ENCODE results near the gene PPP1R9B.

The PPP1R9B gene

DNA sequence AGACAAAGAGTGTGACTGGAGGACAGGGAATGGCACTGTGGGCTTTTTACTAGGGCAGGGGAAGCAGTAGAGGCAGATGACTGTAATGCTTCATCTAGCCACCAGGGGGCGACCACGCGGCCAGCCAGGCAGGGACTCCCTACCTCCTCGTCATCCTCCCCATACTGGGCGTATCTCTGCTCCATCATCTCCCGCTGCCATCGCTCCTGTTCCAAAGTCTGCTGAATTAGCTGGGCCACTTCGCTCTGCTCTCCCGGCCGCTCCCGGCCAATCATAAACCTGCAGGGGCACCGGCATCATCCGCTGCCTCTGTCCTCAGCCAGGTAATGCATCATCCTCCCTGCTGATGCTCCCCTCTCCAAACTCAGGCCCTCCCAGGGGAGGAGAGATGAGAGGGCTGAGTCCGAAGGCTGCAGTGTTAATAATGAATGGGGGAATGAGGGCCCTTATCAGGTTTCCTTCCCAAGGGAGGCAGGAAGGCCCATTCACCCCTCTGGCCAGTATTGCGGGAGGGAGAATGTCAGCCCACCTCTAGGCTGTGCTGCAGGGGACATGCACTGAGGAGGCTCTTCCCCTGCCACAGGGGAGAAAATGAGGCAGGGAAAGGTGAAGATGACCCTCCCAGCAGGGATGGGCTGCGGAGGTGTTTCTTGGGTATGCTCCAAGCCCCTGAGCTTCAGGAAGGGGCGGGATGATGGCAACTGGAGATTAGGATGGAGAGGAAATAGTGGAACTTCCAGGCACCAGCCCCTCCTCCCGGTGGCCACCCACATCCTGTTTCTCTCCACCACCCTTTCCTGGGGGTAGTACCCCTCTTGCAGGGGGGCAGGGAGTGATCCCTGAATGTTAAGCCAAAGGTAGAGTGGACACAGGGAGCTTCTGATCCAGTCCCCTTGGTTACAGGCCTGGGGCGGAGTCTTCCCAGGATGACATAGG is 10.3 kb downstream of the PPP1R9B start:
- peak in 1 of 2 experiments; percentile 23 for DNase-seq

DNA sequence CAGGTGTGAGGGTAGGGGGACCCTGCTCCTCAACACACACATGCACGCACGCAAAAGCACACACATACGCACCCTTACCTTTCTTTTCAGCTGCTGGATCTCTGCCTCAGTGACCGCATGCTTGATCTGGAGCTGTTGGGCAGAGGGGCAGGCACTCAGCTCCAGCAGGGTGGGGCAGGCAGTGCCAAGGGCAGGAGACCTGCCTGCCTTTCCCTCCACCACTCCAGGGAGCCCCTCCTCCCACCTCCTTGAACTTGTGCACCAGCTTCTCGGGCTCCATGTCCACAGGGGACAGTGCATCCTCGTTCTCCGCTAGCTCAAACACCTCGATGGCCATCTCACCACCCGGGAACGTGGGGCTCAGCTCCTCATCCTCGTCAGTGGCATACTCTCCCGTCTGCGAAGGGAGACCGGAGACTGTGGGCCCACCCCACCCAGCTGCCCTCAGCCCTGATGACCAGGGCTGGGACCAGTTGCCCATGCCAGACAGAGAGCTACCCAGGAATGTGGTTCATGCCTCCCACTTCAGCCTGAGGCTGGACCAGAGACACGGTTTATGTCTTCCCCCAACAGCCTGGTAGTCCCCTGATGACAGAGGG is 11.2 kb downstream of the PPP1R9B start:
- no peak for DNase-seq

DNA sequence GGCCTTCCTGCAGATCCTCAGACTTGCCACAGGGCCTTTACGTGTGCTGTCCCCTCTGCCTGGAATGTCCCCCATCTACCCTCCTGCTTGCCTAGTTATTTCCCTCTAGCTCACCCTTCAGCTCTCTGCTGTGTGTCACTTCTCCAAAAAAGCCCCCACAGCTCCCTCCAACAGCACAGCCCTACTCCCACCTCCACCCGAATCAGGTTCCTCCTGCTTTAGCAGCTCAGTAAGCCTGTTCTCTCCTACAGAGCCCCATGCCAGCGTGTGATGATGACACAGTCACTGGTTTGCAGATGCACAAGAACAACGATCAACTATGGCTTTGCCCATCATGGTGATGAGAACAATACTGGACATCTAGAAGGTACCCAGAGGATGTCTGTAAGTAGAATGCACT is 13.4 kb downstream of the PPP1R9B start:
- DNase-seq, result no peak

DNA sequence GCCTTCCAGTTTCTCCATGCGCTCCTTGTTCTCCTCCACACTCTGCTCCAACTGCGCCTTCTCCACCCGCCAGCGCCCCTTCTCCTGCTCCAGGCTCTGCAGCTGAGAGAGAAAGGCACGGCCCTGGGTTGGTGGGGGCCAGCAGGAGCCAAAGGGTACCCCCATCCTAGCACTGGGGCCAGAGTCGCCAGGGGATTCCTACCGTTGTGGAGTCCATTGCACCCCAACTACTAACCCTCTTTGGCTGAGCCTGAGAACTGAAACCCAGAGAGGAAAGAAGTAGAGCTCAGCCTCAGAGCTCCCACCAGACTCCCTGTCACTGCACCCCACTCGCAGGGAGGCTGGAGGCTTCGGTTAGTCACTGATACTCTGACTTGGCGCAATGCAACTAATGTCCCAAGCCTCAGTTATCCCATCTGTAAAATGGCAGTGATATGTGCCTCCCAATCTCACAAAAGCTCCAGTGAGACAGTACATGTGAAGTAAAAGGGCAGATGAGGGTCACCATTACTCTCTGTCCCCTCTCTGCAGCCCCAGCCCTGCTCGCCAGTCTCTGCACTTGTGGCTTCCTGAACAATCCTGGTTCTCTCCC is 14.3 kb downstream of the PPP1R9B start:
- no peak for DNase-seq

DNA sequence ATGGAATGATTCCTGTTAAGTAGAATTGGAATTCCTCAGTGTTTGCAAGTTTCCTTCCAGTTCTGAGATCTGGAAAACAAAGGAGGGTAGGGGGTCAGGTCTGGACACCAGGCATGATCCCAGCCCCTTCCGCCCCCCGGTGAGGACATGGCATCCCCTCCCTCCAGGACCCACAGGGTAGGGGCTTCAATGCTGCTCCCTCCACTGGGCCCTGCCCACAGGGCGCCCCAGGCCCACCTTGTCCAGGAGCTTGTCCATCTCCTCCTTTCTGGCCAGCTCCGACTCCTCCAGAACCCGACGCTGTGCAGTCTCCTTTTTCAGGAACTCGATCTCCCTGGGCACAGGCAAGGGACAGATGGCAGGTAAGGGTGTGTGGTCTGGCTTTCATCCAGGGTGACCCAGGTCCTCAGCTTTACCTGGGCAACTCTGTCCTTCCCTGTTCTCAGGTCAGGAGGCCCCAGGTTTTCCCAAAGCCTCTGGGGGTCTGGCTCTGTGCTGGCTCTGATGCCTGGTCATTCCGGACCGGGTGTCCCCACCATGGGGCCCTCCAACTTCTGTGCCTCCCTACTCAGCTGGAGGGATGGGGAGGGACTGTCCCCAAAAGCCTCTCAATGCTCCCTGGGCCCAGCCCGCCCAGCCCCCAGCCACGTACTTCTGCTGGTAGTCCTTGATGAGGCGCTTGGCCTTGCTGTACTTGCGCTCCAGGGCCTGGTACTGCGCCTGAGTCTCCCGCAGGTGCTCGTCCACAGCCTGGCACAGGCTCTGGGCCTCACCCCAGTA is 15.0 kb downstream of the PPP1R9B start:
- DNase-seq, result no peak

DNA sequence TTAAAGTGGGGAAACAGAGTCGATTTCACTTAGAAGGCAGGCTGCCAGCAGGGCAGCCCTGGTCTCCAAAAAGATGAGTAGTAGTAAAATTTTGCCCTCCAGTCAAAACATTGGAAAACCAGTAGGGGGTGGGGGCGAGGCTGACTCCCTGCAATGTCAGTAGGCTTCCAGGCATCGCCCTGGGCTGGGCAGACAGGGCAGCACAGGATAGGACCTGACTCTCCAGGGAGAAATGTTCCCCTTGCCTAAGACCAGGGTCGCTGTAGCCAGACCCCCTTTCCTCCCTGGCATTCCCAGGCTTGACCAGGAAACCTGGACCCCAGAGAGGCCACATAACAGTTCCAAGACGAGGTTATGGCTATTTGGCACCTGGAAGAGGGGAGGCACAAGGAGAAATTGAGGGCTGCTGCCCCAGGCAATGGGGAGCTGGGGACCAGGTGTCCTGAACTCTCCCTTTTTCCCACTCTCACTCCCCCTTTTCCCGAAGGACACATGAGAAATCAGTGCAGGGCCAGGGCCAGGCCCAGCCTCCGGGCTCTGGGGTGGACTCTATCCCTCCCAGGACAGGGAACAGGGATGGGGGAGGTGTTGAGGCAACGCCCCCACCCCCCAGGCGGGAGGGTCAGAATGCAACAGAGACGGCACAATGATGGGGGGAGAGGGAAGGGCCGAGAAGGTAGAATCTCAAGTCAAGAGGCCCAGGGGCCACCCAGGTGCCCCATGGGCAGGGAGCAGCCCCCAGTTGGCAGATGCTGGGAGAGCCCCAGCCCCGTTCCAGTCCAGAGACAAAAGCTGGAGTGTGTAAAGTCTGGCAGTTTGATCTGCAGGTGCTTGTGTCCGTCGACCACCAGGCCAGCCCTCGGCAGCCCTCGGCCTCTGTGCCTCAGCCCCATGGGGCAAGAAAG is 16.0 kb downstream of the PPP1R9B start:
- no peak for DNase-seq

DNA sequence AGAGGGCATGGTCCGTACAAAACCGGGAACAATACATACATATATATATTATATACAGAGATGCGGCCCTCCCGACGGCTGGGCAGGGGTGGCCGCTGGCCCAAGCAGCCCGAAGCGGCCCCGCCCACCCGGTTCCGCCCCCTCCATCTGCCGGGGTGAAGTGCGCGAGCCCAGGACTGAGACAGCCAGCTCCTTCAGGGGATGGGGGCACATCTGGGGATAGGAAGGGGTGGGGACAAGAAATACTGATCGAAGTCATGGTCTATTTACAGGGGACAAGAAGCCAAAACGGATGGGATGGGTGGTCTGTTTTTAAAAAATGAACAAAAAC is 16.7 kb downstream of the PPP1R9B start:
- no peak for DNase-seq

DNA sequence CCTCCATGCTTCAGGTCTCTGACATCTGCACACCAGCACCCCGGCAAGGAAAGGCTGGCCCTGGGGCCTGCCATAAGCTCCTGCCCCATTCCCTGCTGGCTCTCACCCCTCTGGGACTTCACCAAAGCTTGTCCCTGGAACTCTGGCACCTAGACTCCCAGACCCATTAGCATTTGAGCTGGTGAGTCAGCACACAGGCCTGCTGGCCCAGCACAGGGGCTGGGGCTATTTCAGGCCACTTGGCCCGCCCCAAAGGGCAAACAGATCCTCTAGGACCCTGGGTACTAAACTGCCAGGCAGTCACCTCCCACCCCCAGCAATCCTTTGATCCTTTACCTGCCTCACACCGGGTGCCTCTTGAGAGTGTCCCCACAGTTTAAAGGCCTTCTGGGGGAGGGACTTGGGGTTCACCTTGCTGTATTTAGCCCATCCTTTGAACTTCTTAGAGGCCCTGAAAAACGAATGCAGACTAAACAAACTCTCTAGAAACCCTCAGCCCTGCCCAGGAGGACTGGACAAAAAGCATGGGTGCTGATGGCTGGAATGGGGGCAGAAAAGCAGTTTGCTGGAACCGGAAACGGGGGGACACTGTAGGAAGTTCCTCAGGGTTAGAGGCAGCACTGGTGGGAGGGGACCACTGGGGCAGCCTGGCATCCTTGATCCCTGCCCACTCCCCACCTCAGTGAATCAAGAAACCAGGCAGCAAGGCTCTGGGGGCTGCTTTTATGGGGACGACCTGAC is 17.3 kb downstream of the PPP1R9B start:
- DNase-seq, result no peak

DNA sequence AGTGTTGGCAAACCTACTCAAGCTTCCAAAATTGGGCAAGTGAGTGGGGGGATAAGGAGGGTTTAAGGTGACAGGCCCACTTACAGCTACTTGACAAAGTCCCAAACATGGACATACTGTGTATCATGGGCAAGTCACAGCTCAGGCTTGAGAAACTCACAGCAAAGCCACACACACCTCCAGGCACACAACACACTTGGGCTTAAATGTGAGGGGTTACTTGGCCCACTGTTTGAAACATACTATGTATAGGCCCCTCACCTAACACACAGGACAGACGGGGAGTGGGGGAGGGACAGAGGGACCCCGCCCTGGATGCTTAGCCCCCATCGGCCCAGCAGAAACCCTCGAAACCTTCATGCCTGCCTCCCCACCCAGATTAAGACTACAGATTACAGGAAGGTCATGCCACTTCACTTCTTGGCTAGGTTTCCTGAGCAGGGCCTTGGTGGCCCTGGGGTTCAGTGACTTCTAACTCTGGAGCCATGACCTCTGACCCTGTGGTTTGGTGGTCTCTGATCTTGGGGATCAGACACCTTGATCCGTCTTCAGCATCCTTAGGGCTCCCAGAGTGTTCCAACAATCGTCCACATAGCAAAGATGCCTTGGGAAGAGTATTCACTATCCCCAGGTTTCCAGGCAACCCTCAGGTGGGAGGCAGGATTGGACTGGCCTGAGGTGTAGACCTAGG is 18.2 kb downstream of the PPP1R9B start:
- no peak for DNase-seq

DNA sequence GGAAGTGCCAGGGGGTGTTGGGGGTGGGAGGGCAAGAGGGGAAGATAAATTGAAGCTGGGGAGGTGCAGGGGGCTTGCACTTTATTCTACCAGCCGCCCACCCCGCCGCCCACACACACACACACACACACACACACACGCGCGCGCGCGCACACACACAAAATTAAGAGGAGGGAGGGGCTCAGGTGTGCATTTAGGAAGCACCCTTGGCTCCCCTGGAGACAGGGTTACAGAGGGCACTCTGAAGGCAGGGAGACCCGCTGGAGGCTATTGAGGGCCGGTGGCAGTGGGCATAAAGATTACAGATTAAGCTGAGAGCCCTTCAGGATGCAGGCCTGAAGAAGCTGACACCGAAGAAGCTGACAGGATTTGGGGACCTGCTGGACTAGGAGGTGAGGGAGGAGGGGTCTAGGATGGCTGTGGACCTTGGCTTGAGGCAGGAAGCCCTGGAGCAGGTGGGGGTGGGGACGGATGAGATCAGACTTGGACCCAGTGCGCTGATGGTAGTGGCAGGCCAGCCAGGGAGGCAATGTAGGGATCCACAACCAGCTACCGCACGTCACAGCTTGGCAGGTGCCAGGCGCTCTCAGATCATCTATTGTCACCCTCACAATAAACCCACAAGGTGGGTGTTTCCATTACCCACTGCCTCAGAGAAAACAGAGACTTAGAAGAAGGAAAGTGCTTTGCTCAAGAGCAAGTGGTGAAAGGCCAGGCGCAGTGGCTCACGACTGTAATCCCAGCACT is 19.7 kb downstream of the PPP1R9B start:
- no peak for DNase-seq

DNA sequence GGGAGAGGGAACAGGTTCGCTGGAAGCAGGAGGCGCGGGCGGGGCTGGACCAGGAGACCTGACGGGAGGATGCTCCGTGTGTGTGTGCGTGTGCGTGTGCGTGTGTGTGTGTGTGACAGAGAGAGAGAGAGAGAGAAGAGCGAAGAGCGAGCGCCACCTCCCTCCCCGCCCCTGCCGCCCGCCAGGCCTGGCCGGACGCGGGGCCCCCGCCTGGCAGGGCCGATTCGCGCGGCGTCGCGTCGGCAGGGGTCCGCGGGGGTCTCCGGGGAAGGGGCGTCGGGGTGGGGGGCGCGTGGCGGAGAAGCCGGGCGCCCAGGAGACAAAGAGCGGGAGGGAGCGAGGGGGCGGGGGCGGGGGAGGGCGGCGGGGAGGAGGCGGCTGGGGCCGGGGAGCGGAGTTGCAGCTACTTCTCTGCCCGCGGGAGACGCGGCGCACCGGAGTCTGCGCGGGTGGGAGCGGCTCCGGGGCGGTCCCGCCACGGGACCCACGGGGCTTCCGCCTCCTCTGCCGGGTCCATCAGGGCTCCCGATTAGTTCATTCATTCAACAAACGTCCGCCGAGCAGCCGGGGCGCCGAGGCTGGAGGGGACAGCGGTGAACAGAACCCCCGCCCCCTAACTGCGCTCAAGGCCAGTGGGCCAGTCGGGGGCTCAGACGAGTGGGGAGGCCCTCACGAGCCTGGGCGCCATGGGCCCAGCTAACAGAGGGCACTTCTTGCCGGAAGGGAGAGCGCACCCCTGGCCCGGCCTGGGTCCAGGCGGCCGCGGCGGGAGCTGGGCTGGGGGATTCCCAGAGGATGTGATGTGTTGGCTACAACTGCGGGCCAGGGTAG is 20.5 kb downstream of the PPP1R9B start, which contains the start of gene SAMD14:
TSS of gene SAMD14 (minus strand) at position 433 of the 831 bp plus-strand sequence. CDS start 5,201 bp downstream, outside the sequence.
- DNase-seq, result peak in 1 of 2 experiments; percentile 8

DNA sequence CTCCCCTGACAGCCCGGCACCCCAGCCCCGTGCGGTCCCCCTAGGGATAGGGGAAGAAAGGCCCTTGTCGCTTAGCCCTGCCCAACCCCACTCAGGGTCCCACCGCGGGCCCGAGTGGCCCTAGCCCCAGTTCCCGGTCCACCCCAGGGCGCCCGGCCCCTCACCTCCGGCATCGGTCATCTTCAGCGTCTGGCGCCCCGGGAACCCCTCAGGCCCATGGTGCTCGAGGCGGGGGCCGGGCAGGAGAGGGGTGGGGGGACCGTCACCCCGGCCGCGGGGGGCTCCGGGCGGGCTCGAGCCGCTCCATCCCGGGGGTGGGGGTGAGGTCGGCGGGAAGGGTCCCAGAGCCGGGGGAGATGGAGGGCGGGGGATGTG is 21.1 kb downstream of the PPP1R9B start:
- DNase-seq, result no peak

DNA sequence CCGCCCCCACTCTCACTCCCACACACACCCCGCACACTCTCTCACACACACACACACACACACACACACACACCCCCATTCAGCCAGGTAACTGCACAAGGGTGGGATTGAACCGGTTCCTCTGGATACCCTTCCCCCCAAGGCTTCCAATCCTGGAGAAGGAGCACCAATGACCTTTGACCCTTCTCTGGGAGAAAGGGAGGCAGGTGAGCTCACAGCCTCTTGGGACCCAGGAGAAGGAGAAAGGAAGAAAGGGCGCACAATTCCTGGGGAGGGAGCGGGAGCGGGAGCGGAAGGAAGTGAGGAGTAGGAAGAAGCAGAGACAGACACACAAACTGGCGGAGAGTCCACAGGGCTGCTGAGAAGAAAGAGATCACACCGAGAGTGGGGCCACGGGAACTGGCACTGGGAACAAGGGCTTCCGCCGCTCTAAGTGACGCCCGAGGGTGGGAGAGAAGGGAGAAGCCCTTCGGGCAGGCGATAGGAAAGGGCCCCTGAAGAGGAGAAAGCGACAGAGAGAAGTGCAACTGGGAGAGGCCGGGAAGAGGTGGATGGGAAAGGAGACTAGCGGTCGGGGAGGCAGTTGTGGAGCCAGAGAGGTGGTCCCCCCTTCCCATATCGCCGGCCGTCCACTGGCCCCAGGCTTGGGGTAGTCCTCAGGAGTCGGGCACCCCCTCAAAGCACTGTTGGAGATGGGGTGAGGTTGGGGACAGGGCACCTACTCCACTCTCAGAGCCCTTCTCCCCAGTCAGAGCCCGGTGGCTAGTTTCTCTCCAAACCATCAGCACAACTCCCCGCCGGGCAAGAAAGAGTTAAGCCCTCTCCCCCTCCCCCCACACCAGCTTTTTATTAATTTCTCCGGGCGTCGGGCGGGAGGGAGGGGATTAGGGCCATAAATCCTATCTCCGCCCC is 21.8 kb downstream of the PPP1R9B start:
- DNase-seq, result no peak

DNA sequence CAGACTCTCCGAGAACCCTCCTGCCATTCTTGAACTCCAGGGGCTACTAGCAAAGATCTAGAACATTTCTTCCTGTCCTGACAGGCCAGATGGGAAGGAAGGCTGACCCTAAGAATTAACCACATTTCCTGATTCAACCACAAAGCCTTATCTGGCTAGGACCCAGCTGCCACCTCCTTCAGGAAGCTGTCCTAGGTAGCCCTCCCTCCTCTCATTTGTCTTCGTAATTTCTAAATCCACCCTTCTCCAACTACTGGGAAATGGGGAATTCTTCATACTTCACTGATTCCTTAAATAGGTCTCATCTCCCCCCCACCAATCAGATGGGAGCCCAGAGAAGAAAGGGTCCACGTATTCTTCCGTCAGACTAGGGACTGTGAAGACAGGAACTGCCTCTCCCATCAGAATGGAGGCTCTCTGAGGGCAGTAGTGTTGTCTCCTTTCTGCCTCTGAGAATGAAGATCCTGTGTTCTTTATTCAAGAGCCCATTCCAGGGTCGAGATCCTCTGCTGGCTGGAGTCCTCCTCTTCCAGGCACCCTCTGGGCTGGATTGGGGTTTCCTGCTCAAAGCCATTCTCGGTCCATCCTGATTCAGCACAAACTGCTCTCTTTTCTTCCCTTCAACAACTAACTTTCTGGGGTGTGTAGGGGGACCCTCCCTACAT is 22.6 kb downstream of the PPP1R9B start:
- DNase-seq, result no peak

DNA sequence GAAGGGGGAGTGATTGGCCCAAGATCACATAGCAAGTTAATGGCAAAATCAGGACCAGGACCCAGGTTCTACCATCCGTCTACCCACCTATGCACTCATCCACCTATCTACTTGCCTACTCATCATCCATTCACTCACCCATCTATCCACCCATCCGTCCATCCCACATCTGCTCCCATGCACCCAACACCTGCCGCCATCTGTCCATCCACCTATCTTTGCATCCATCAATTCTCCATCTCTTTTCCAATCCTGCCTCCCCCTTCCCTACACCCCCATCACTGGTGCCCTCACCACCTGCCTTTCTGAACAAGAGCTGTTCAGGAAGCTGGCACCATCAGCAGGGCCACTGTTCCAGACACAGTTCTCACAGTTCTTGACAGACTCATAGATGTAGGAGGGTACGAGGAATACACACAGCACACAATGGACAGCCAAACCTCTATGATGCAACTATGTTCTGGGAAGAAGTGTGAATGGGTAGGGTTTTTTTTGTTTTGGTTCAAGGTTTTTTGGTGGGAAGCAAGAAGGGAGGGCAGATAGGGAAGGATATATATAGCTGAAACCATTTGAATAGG is 25.0 kb downstream of the PPP1R9B start:
- no peak for DNase-seq

DNA sequence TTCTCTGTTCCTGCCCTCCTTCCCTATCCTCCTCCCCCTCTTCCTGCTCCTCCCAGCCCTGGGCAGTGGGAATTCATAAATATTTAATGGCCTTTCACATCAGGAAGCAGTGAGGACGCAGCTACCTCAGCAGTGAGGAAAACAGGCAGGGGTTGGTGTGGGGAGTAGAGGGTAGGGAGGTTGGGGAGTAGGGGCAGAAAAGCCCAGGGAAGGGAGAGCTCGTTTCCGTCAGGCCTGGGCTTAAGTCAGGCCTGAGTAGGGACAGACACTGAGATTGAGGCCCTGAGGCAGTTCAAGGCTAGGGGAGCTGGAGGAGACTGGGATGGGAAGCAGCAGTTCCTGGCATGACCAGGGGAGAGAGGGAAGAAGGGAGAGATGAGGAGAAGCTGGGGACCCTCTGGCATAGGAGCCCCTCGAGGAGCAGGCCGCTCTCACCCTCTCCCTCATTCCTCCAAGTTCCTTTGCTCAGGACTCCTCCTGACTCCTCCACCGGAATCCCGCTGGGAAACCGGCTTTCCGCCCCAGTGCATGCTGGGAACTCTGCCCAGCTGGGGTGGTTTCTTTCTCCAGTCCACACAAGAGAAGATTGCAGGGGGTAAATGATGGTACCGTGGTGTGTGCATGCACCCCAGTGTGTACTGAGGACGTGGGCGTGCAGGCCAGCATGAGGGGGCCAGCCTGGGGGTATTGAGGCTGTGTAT is 26.7 kb downstream of the PPP1R9B start:
- no peak for DNase-seq

Data from NCI-H1930 (cell line).